Natural killer cell (primary cell): ENCODE data around the gene COL11A1. TPM values are rescaled to one million over a fixed set of nuclear protein-coding genes. Genes with fewer than 3 reads are reported as not detected.

ENCODE experiments used
- ATAC-seq, 3 donors: fragments of 150-1000 bp in 2 of 3; fragments of 200-7000 bp in 1 of 3; cut with Tn5 transposase; 1 replicate in 1 of 3; 2 replicates in 2 of 3; pipeline ENCODE4 v1.10.0; 2021; ENCODE audit warnings: mild to moderate bottlenecking in 2 of 3, moderate library complexity in 2 of 3
- DNase-seq, 2 donors: peaks; one replicate each; pipeline versions ENCODE4 v3.0.0 to v3.0.0-alpha.2; 2013 to 2021; ENCODE audit warnings: mixed read lengths in 1 of 2
- H3K27ac ChIP-seq: one replicate; pipeline ENCODE4 v1.5.1; 2013; ENCODE audit warnings: mild to moderate bottlenecking, low read length
- H3K27me3 ChIP-seq: one replicate; pipeline ENCODE4 v1.6.1; 2013; ENCODE audit warnings: low read length; ENCODE audit not compliant: control insufficient read depth, insufficient read depth
- H3K36me3 ChIP-seq: one replicate; pipeline ENCODE4 v1.6.1; 2013; ENCODE audit warnings: low read length; ENCODE audit not compliant: control insufficient read depth, insufficient read depth
- H3K4me1 ChIP-seq: one replicate; pipeline ENCODE4 v1.6.1; 2013; ENCODE audit warnings: low read length; ENCODE audit not compliant: control insufficient read depth, insufficient read depth
- H3K4me3 ChIP-seq: one replicate; pipeline ENCODE4 v1.5.1; 2013; ENCODE audit warnings: low read length
- H3K9me3 ChIP-seq: one replicate; pipeline ENCODE4 v1.6.1; 2013; ENCODE audit warnings: low read length; ENCODE audit not compliant: control insufficient read depth, insufficient read depth
- H3K27ac Mint-ChIP-seq, 2 donors: one replicate each; pipeline ENCODE4 v1.8.0; 2022; ENCODE audit warnings: mild to moderate bottlenecking in 2 of 2, mixed read lengths in 2 of 2, moderate library complexity in 1 of 2
- H3K27me3 Mint-ChIP-seq, 2 donors: one replicate each; pipeline ENCODE4 v1.8.0; 2022; ENCODE audit warnings: low read depth in 2 of 2, mixed read lengths in 2 of 2
- H3K36me3 Mint-ChIP-seq: one replicate; pipeline ENCODE4 v1.8.0; 2022; ENCODE audit warnings: mixed read lengths
- H3K4me1 Mint-ChIP-seq, 2 donors: one replicate each; pipeline ENCODE4 v1.8.0; 2022; ENCODE audit warnings: mixed read lengths in 2 of 2
- H3K4me3 Mint-ChIP-seq: one replicate; pipeline ENCODE4 v1.8.0; 2022; ENCODE audit warnings: mild to moderate bottlenecking, moderate library complexity, mixed read lengths
- H3K9me3 Mint-ChIP-seq, 2 donors: one replicate each; pipeline ENCODE4 v1.8.0; 2022; ENCODE audit warnings: mixed read lengths in 2 of 2
- WGBS: methylation state at CpG from one replicate; pipeline ENCODE4 v1.1.7; 2013; ENCODE audit warnings: missing lambda C conversion rate; ENCODE audit not compliant: insufficient coverage; 5-methylcytosine and 5-hydroxymethylcytosine counted together
- intact Hi-C: fragments of 100-400 bp; cut with micrococcal nuclease; formaldehyde crosslinking; loops from one replicate; pipeline ENCODE4 v1.14.2; 2022
- total RNA-seq, 4 donors: library from RNA; stranded (reverse); fragments of 120-200 nt in 1 of 4; gene quantifications; one replicate each; pipeline versions ENCODE4 v1.2.3 to v1.2.4, GENCODE V29; 2013 to 2022
- TF ChIP-seq, protein P1 (sequence below): fragments of 200-600 bp; IDR thresholded peaks from one replicate; pipeline ENCODE4 v1.8.0; 2022; ENCODE audit warnings: antibody characterized with exemption

The COL11A1 gene
- total RNA-seq, 3 donors from 2014 or later (not counting 1 experiment from before 2014, with no cell fraction given): not detected

- DNase-seq: no peak
- intact Hi-C loops: no loop called here
- no peak overlapping the region for H3K27ac ChIP-seq
- peaks cover 14% of the 10 kb centered on the region for H3K9me3 ChIP-seq
- TF ChIP-seq, protein P1, sequence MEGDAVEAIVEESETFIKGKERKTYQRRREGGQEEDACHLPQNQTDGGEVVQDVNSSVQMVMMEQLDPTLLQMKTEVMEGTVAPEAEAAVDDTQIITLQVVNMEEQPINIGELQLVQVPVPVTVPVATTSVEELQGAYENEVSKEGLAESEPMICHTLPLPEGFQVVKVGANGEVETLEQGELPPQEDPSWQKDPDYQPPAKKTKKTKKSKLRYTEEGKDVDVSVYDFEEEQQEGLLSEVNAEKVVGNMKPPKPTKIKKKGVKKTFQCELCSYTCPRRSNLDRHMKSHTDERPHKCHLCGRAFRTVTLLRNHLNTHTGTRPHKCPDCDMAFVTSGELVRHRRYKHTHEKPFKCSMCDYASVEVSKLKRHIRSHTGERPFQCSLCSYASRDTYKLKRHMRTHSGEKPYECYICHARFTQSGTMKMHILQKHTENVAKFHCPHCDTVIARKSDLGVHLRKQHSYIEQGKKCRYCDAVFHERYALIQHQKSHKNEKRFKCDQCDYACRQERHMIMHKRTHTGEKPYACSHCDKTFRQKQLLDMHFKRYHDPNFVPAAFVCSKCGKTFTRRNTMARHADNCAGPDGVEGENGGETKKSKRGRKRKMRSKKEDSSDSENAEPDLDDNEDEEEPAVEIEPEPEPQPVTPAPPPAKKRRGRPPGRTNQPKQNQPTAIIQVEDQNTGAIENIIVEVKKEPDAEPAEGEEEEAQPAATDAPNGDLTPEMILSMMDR: no peak
- no peaks in the 10 kb centered on the region for H3K4me1 Mint-ChIP-seq
- 92% methylated on average over 50 of the region's 50 CpGs for WGBS
- no peaks in the 10 kb centered on the region for H3K36me3 ChIP-seq
- H3K9me3 Mint-ChIP-seq: peaks cover 20 to 32% of the 10 kb centered on the region in 2 donors
- H3K27me3 Mint-ChIP-seq: no peaks in the 10 kb centered on the region
- H3K27me3 ChIP-seq: no peaks in the 10 kb centered on the region
- H3K36me3 Mint-ChIP-seq: no peaks in the 10 kb centered on the region
- no peak overlapping the region for H3K27ac Mint-ChIP-seq
- H3K4me3 ChIP-seq: no peak overlapping the region
- no peak overlapping the region for H3K4me3 Mint-ChIP-seq
- peak in 1 of 3 donors; percentile 5 for ATAC-seq
- no peaks in the 10 kb centered on the region for H3K4me1 ChIP-seq
Measured at GRCh38 chr1:102853701-102854187, 254.6 kb downstream of the COL11A1 start.

GRCh38 chr1:102853136-102853535 lies 255.2 kb downstream of the COL11A1 start:
- Mint-ChIP-seq H3K4me3 (no peak overlapping the region), H3K36me3 (no peaks in the 10 kb centered on the region), H3K9me3 (peaks cover 20 to 34% of the 10 kb centered on the region in 2 donors), H3K27ac (no peak overlapping the region), H3K4me1 (no peaks in the 10 kb centered on the region), H3K27me3 (no peaks in the 10 kb centered on the region)
- TF ChIP-seq, protein P1: no peak
- H3K9me3 ChIP-seq: peaks cover 14% of the 10 kb centered on the region
- H3K4me1 ChIP-seq: no peaks in the 10 kb centered on the region
- intact Hi-C loops: no loop called here
- DNase-seq (no peak), ATAC-seq (no peak)
- no peaks in the 10 kb centered on the region for H3K36me3 ChIP-seq
- H3K27ac ChIP-seq: no peak overlapping the region
- no peak overlapping the region for H3K4me3 ChIP-seq
- no peaks in the 10 kb centered on the region for H3K27me3 ChIP-seq

GRCh38 chr1:102852613-102853012 lies 255.7 kb downstream of the COL11A1 start:
- no peak for DNase-seq
- H3K27ac ChIP-seq: no peak overlapping the region
- H3K9me3 ChIP-seq: peaks cover 14% of the 10 kb centered on the region
- H3K36me3 ChIP-seq: no peaks in the 10 kb centered on the region
- intact Hi-C loops: no loop called here
- ATAC-seq: no peak
- 81% methylated on average over 2 of the region's 2 CpGs for WGBS
- H3K27me3 ChIP-seq: no peaks in the 10 kb centered on the region
- no peaks in the 10 kb centered on the region for H3K4me1 ChIP-seq
- peaks cover 20 to 35% of the 10 kb centered on the region in 2 donors for H3K9me3 Mint-ChIP-seq
- H3K4me3 ChIP-seq: no peak overlapping the region
- no peak overlapping the region for H3K4me3 Mint-ChIP-seq
- TF ChIP-seq, protein P1: no peak
- no peaks in the 10 kb centered on the region for H3K27me3 Mint-ChIP-seq
- no peaks in the 10 kb centered on the region for H3K4me1 Mint-ChIP-seq
- no peaks in the 10 kb centered on the region for H3K36me3 Mint-ChIP-seq
- H3K27ac Mint-ChIP-seq: no peak overlapping the region

- WGBS: 83% methylated on average over 3 of the region's 3 CpGs
- H3K36me3 ChIP-seq: no peaks in the 10 kb centered on the region
- TF ChIP-seq, protein P1: no peak
- DNase-seq (no peak), ATAC-seq (no peak)
- H3K27me3 ChIP-seq: no peaks in the 10 kb centered on the region
- H3K27me3 Mint-ChIP-seq: no peaks in the 10 kb centered on the region
- H3K27ac ChIP-seq: no peak overlapping the region
- no peak overlapping the region for H3K4me3 ChIP-seq
- peaks cover 20 to 38% of the 10 kb centered on the region in 2 donors for H3K9me3 Mint-ChIP-seq
- peaks cover 14% of the 10 kb centered on the region for H3K9me3 ChIP-seq
- no peak overlapping the region for H3K4me3 Mint-ChIP-seq
- no peaks in the 10 kb centered on the region for H3K4me1 ChIP-seq
- intact Hi-C loops: no loop called here
- H3K27ac Mint-ChIP-seq: no peak overlapping the region
- no peaks in the 10 kb centered on the region for H3K36me3 Mint-ChIP-seq
- no peaks in the 10 kb centered on the region for H3K4me1 Mint-ChIP-seq
Measured at GRCh38 chr1:102851616-102852015, 256.7 kb downstream of the COL11A1 start.
